AG09319 (cell line): ENCODE results near the gene ZNF75A.

Experiments
- DNase-seq: peaks from one replicate; pipeline ENCODE4 v3.0.0-alpha.2; 2010; ENCODE audit warnings: low read depth; ENCODE audit errors: extremely low read depth
- TF ChIP-seq, protein P1 (sequence below): IDR thresholded peaks from 2 replicates; pipeline ENCODE4 v1.5.1; 2011; ENCODE audit warnings: low read depth, mild to moderate bottlenecking, inconsistent platforms, low read length, moderate library complexity

ZNF75A gene

DNA sequence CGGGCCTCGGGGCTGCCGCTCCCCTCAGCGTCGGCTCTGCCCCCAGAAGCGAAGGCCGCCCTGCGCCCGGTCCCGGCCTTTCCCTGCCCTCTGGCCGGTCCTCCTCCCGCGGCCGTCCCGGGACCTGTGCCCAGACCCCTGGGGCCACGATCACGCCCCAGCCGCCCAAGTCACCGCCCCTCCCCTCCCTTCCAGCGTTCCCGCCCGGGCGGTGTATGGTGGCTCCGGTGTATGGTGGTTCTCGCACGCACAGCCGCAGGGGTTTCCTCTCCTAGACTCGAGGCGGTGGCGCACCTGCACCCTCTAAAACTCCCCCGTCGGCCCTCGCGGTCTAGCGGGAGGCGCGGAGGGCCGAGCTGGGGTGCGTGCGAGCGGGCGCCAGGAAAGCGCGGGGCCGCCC lies 10.1 kb upstream of the ZNF75A start:
- no peak for DNase-seq
- TF ChIP-seq, protein P1, sequence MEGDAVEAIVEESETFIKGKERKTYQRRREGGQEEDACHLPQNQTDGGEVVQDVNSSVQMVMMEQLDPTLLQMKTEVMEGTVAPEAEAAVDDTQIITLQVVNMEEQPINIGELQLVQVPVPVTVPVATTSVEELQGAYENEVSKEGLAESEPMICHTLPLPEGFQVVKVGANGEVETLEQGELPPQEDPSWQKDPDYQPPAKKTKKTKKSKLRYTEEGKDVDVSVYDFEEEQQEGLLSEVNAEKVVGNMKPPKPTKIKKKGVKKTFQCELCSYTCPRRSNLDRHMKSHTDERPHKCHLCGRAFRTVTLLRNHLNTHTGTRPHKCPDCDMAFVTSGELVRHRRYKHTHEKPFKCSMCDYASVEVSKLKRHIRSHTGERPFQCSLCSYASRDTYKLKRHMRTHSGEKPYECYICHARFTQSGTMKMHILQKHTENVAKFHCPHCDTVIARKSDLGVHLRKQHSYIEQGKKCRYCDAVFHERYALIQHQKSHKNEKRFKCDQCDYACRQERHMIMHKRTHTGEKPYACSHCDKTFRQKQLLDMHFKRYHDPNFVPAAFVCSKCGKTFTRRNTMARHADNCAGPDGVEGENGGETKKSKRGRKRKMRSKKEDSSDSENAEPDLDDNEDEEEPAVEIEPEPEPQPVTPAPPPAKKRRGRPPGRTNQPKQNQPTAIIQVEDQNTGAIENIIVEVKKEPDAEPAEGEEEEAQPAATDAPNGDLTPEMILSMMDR: no peak

- TF ChIP-seq, protein P1: no peak
- DNase-seq: no peak
Observed at GRCh38 chr16:3295783-3296182, 9.5 kb upstream of the ZNF75A start.

DNA sequence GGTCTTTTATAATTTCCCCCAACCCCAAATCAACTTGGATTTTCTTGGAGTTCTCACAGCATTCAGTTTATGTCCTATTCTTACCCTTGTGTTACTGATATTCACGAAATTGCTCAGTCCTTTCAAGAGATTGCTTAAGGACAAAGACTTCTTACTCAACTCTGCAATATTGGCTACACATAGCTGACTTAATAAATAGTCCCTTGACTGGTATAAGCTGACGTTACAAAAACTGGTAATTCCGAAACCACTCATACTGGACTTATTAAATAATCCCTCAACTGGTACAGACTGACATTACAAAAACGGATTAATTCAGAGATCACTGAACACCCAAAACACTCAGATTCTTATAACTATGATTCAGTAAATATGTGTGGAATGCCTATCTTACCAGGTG lies 927 bp upstream of the ZNF75A start:
- TF ChIP-seq, protein P1: no peak
- no peak for DNase-seq

GRCh38 chr16:3306078-3306477 lies 781 bp downstream of the ZNF75A start:
- DNase-seq: no peak
- TF ChIP-seq, protein P1: no peak

GRCh38 chr16:3311496-3311895 lies 6.2 kb downstream of the ZNF75A start:
- TF ChIP-seq, protein P1: no peak
- no peak for DNase-seq

- DNase-seq: no peak
- TF ChIP-seq, protein P1: no peak
Observed at GRCh38 chr16:3317315-3317999, 12.2 kb downstream of the ZNF75A start.

DNA sequence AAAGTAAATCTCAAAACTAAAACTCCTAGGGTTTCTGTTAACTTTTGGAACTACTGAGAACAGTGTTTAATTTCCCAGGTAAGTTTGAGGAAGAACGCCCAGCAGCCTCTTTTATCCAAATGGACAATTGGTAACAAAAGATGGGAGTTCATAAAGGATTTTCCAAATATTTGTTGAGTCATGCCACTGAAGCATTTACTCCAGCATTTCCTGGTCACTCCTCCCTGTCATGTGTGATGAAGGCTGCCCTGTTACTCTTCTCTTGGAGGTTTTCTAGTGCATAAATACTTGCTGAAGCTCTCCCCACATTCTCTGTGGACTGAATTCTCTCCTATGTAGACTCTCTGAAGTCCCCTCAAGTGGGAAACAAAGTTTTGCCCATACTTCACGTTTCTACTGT lies 16.5 kb downstream of the ZNF75A start:
- no peak for DNase-seq
- TF ChIP-seq, protein P1: no peak
